HCT116 (cell line): ENCODE results near the gene IDUA.

ENCODE experiments used
- POLR2AphosphoS5 ChIP-seq: IDR thresholded peaks from 2 replicates; pipeline ENCODE4 v1.6.1; 2011; ENCODE audit warnings: mild to moderate bottlenecking, low read depth, low read length, moderate library complexity
- TF ChIP-seq, protein P1 (sequence below), 3 experiments: fragments of 200-600 bp in 1 of 3; sonication (generic) in 1 of 3; IDR thresholded peaks in 2 of 3; conservative IDR thresholded peaks in 1 of 3; 2 replicates each; pipeline ENCODE4 v1.5.1; 2012 to 2017; ENCODE audit warnings: low read depth in 2 of 3, low read length in 2 of 3, antibody characterized with exemption in 1 of 3, borderline replicate concordance in 1 of 3, control low read depth in 1 of 3, mild to moderate bottlenecking in 1 of 3, mixed read lengths in 1 of 3, mixed run types in 1 of 3, moderate library complexity in 1 of 3; ENCODE audit not compliant: insufficient read depth in 1 of 3

DNA sequence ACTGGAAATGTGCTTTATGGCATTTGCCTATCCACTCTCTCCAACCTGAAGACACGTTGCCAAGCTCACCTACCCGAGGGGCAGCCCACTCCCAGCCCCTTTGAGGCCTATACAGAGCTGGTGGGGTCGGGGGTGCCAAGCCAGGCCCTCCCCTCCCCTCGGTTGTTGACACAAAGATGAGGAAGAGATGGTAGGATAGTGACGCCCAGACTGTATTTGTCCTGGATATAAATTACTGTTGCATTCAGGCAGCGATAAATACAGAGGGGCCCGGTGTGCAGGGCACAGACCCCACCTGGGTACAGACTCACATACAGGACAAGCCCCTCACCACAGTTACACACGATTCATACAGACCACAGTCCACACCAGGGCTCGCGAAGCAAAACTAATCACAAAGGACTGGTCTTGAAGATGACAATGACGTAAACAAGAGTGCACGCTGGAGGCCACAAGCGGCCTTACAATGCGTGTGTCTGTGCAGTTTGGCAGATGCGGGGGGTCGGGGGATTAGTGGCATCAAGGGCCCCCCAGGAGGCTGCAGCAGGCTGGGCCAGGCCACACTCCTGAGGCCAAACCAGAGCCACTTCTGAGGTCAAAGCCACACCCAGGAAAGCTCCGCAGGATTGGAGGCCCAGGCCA, 28.0 kb upstream of the IDUA start:
- TF ChIP-seq, protein P1, sequence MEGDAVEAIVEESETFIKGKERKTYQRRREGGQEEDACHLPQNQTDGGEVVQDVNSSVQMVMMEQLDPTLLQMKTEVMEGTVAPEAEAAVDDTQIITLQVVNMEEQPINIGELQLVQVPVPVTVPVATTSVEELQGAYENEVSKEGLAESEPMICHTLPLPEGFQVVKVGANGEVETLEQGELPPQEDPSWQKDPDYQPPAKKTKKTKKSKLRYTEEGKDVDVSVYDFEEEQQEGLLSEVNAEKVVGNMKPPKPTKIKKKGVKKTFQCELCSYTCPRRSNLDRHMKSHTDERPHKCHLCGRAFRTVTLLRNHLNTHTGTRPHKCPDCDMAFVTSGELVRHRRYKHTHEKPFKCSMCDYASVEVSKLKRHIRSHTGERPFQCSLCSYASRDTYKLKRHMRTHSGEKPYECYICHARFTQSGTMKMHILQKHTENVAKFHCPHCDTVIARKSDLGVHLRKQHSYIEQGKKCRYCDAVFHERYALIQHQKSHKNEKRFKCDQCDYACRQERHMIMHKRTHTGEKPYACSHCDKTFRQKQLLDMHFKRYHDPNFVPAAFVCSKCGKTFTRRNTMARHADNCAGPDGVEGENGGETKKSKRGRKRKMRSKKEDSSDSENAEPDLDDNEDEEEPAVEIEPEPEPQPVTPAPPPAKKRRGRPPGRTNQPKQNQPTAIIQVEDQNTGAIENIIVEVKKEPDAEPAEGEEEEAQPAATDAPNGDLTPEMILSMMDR (IDR thresholded peaks at IDR 0.05 in 2 of 3, conservative IDR thresholded peaks at IDR 0.05 in 1 of 3; ENCODE audit: borderline replicate concordance in 1 of 3, insufficient read depth in 1 of 3, low read depth in 2 of 3, low read length in 2 of 3) = no peak
- no peak for TF ChIP-seq POLR2AphosphoS5
